Glomerular endothelial cell (primary cell): ENCODE results near the gene CHRNG. TPM values are rescaled to one million over a fixed set of nuclear protein-coding genes. Genes with fewer than 3 reads are reported as not detected.

ENCODE experiments used
- DNase-seq: peaks from one replicate; pipeline ENCODE4 v3.0.0-alpha.2; 2011; ENCODE audit warnings: low read depth, low spot score; ENCODE audit errors: extremely low read depth
- total RNA-seq: library from RNA; depleted of rRNA; stranded (reverse); fragments of >200 nt; gene quantifications from 2 replicates; pipeline ENCODE4 v1.2.3, GENCODE V29; 2015

The CHRNG gene, protein sequence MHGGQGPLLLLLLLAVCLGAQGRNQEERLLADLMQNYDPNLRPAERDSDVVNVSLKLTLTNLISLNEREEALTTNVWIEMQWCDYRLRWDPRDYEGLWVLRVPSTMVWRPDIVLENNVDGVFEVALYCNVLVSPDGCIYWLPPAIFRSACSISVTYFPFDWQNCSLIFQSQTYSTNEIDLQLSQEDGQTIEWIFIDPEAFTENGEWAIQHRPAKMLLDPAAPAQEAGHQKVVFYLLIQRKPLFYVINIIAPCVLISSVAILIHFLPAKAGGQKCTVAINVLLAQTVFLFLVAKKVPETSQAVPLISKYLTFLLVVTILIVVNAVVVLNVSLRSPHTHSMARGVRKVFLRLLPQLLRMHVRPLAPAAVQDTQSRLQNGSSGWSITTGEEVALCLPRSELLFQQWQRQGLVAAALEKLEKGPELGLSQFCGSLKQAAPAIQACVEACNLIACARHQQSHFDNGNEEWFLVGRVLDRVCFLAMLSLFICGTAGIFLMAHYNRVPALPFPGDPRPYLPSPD
- total RNA-seq: not detected in 2 replicates

DNA sequence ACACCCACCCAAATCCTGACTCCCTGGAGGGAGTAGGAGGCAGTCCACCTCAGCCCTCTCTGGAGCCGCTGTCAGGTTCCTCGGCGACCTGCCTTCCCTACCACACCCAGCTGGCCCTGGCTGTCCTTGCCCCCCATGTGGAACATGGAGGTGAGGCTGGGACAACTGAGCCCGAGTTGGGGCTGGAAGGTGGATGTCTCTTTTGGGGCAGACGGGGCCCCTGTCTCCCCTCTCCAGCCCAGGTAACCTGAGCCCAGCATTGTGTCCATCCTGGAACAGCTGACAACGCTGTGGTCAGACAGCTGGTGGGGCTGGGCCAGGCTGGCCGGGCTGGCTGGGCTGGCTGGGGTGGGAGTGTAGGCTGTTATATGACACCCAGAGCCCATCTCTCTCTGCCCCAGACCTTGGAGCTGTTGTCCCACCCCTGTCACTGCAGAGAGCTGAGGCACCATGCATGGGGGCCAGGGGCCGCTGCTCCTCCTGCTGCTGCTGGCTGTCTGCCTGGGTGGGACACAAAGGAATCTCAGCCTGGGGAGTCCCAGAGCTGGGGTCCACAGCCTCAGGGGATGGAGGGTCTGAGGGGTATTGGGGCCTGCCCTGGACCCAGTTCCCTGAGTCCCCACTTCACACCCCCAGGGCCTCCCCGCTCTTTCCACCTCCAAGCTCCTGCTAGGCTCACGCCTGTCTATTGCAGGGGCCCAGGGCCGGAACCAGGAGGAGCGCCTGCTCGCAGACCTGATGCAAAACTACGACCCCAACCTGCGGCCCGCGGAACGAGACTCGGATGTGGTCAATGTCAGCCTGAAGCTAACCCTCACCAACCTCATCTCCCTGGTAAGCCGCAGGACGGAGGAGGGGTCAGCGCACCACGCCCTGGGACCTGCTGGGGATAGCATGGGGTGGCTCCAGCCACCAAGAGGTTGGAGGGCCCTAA is at the start of gene CHRNG:
Gene CHRNG (plus strand): TSS at position 395 of the 934 bp plus-strand sequence. CDS start 56 bp downstream, at position 451.
- no peak for DNase-seq

DNA sequence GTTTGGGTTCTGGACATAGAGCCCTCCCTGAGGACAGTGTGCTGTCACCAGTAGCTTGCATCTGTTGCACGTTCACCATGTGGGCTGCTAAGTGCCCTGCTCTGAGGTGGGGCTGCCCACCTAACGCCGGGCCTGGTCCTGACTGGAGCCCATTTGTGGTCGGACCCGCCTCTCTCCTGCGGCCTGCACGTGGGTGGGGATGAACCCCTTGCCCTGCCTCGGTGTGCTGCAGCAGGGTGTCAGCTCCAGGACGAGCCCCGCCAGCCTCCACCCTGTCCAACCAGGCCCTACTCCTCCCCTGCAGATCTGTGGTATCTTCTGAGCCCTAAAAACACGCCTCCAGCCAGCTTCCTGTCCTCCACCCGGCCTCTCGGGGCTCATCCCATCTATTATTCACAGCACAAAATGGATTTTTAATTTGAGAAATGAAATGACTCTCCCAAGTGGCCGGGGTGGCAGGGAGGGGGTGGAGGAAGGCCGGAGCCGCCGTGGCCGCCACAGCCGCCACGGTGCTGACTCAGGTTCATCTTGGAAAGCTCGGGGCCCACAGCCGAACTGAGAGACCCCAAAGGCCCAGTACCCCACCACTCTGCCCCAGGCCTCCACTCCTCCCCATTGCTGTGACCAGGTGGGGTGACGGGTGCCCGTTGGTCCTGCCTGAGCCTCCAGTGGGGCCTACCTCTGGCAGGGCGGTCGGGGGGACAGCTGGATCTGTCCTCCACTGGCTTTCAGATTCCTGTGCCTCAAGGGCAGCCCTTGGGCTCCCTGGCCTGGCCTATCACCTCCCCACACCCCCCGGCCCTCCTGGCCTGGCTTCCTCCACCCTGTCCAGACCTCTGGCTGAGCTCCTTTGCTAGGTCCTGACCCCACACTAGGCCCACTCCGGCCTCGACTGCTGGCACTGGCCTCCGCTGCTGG is 49.0 kb upstream of the CHRNG start:
- no peak for DNase-seq

DNA sequence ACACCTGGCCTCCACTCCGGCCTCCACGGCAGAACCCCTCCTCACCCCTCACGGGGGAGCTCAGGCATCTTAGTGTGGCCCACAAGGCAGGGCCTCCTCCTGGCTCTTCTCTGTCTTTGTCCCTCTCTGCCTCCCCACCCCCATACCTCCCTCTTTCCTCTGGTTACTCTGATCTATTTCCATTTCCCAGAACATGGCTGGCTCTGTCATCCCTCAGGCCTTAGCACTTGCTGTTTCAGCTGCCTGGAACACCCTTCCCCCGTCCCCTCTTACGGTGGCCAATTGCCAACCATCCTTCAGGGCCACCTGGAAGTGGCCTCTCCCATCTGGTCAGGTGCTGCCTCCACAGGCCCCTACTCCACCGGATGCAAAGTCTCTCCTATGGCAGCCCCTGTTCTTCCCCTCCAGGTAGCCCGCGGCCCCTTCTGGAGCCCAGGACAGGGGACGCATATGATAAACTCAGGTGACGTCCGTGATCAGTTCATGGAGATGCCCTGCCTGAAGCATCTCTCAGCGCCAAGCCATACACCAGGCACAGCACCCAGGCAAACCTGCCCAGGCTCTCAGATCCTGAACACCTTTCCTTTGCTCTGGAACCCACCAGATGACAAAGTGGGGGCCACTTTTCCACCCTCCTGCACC is 48.2 kb upstream of the CHRNG start:
- no peak for DNase-seq

DNA sequence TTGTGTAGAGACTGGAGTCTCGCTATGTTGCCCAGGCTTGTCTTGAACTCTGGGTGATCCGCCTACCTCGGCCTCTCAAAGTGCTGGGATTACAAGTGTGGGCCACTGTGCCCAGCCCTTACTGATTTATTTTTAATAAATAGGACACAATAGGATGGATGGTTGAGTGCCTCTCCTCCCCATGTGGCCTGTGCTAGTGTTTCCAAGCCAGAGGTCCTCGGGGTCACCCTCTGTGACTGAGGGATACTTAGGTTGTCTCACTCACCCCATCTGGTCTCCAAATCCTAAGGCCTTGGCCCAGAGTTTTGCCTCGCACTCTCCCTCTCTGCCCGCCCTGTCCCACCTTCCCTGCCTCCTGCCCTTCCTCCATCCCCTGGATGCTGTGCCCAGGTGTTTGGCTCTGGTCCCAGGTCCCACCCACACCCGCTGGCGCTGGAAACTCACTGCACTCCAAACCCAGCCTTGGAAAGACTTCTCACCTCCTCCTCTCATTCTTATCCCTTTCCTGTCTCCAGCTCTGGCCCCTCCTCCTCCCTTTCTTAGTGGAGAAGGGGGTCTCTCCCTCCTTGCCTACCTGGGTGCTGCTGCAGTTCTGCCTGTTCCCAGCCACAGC is 47.1 kb upstream of the CHRNG start:
- no peak for DNase-seq

DNA sequence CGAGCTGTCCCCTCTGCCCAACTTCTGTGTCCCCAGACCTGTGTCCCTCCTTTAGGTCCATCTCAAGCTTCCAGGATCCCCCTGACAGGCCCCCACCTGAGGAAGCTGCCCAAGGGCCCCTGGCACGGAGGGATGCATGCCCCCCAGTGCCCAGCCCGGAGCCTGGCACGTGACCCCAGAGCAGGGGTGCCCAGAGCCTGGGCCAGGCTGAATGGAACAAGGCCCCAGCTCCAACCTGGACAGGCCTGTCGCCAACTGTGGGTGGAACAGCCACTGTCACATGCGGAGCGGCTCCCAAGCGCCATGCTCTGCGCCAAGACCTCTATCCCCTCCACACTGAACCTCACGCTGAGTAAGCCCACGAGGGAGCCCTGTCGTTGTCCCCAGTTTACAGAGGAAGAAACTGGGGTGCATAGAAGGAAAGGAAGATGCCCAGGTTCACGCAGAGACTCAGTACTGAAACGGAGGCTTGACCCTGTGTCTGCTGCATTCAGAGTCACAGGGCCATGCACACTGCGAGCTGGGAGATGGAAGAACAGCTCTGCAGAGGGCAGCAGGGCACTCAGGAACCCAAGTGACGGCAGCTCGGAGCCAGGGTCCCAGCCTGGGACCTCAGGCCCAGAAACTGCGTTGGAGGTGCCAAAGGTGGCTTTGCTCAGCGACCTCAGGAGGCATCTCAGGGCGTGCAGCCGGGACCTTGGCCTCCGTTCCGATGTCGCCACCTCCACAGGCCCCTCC is 46.4 kb upstream of the CHRNG start:
- no peak for DNase-seq

DNA sequence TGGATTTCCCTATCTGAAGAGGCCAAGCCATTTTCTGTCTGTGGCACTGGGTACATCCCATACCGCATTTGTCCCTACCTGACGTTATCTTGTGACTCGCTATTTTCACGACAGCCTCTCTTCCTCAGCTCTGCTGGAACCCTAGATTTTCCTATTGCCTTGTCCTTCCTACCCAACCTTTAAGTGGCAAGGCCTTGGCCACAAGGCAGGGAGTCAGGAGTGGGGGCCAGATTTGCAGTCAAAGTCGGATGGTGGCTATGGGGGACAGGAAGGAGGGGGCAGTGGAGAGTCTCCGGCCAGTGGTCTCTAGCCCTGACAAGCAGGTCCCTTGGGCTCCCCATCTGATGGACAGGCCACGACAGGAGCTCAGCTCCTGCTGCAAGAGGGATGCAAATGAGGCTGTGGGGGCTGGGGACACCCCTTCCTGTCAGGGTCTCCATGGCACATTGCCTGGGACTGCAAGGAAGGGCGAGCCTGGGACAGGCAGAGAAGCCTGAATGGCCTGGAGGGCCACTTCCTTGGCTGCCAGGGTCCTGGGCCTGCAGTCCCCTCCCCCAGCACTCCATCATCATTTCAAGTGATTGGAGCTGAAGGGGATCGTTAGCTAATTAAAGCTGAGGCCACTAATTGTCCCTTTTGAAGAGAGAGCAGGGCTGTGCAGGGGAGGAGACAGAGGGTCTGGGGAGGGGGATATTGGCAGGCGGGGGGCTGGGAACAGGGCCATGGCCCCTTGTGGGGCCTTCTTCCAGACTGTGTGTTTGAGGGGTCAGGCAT is 45.6 kb upstream of the CHRNG start:
- no peak for DNase-seq

DNA sequence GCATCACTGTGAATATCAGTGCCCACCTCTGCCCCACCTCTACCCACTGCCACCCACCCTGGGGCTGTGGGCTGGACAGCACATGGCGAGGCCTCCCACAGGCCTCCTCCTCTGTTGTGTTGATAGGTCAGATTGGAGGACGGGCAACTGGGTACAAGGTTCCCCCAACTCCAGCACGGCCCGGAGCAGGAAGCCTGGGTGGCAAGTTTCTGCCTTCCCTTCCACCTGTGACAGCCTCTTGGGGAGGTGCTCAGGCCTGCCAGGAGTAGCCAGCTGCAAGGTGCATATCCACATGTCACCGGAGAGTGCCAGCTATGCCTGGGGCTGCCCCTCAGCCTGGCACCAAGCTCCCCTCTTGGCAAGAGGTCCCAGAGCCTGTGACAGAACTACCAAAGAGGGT is 45.0 kb upstream of the CHRNG start:
- no peak for DNase-seq

DNA sequence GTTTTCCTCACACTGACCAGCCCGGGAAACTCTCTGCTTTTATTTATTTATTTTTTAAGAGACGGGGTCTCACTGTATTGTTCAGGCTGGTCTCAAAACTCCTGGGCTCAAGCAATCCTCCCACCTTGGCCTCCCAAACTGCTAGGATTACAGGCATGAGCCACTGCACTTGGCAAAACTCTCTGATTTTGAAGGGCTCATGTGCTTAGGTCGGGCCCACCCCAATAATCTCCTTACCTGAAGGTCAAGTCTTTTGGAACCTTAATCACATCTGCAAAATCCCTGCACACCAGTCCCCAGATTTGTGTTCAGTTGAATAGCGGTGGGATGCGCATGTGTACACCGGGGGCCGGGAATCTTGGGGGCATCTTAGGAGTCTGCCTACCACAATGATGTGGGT is 44.2 kb upstream of the CHRNG start:
- DNase-seq: no peak

DNA sequence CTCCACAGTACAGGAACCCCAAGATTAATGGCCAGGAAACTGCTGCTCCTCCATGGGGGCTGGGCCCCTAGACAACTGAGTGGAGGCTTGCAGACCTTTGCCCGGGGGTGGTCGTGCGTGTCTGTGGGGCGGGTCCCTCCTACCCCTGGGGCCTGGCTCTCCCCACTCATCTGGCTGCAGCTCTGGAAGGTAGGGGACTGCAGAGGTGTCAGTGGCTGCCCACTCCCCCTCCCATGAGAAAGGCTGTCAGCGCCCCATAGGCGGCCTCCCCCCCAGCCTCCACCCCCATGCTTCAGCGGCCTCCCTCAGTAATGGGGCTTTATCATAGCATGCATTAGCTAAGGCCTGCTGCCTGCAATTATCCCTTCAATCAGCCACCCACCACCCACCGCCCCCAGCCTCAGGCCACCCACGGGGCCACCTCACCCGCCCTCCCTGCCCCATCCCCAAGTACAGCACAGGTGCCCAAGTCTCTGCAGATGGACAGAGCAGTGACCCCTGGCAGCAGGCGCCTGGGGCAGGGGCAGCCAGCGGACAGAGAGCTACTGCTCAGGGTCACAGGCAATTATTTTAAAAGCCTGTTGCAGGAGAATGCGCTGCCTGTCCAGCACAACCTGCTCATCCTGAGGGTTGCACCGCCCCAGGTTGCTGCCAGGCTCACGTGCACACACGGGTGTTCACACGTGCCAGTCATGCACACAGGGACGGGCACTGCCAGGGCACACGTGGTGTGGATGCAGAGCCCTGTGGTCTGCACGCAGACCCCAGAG is 42.8 kb upstream of the CHRNG start:
- no peak for DNase-seq

DNA sequence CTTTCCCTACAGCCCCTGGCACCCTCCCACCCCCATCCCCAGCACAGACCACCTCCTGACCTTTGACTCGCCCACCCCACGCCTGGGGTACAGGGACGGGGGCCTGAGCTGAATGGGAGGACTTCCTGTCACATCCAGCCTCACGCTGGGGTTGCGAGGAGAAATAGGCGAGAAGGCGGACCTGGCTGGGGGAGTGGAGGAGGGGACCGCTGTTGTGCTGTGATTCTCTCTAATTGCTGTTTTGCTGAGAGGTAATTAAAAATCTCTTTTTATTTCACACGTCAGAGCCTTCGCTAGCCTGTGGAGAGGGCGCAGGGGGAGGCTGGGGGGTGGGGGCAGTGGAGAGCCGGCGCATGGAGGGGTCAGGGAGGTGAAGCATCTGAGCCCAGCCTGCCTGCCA is 42.1 kb upstream of the CHRNG start:
- no peak for DNase-seq

DNA sequence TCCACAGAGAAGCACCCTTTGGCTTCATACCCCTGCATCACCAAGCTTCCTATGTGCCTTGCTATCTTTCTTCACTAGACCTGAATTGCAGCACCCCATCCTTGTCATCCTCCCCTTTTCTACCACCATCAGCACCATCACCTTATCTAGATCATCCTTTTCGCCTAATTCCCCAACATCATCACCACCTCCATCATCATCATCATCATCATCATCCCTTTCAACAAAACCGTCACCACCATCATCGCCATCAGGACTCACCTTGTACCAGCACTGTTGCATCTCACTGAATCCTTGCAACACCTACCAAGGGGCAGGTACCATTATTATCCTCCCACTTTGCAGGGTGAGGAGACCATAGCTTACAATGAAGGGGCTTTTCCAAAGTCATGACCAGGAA is 41.0 kb upstream of the CHRNG start:
- DNase-seq: no peak

DNA sequence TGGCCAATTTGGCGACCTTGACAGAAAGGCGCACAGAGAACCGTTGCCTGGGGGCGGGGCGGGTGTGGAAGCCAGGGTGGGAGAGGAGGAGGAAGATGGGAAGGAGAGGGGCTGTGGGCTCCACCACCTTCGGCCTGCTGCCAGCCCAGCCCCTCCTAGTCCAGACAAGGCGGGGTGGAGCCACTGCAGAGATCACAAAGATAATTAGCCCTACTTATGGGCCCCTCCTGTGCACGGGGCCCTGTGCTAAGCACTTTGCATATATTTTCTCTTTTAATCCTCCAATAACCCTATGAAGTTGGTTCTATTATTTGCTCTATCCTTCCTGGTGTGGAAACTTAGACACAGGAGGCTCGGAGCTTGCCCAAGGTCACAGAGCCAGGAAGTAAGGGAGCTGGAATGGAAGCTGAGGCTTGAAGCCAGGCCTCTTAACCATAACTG is 38.1 kb upstream of the CHRNG start:
- no peak for DNase-seq

DNA sequence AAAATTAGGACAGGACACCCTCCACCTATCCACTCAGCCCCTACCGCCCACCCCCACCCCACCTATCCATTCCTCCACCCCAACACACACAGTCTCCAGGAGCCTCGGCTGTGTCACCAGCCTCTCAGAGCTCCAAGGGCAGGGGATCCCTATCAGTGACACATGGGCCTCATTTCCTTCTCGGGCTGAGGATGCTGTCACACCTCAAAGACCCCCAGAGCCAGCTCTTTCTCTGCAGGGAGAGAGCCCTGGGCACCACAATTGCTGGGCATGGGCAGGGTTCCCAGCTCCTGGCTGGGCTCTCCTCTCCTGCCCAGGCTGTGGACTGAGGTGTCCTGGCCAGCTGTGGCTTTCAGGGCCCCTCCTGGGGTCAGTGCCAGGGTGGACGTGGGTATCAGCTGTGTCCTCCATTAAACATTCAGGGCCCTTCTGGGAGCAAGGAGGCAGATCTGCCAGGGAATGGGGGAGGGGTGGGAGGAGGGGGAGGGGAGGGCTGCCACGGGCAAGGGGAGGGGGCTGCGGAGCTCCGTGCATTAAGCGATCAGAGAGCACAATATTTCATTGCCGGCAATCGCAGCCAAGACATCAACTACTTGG is 37.6 kb upstream of the CHRNG start:
- DNase-seq: no peak

DNA sequence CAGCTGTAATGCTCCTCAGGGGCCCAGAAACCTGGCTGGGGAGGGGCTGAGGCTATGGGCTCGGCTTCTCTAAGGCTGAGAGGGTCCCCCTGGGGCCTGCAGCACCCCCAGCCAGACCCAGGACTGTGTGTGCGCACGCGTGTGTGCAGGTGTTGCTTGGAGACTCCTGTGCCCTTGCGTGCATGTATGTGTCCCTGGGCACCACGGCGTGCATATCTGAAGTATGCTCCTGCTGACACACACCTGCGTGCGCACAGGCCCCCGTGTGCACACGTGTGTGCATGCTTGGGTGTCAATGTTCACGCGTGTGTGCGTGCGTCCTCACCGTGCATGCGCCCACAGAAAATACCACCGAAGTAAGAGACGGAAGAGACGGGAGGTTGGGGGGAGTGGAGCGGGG is 37.0 kb upstream of the CHRNG start:
- no peak for DNase-seq

DNA sequence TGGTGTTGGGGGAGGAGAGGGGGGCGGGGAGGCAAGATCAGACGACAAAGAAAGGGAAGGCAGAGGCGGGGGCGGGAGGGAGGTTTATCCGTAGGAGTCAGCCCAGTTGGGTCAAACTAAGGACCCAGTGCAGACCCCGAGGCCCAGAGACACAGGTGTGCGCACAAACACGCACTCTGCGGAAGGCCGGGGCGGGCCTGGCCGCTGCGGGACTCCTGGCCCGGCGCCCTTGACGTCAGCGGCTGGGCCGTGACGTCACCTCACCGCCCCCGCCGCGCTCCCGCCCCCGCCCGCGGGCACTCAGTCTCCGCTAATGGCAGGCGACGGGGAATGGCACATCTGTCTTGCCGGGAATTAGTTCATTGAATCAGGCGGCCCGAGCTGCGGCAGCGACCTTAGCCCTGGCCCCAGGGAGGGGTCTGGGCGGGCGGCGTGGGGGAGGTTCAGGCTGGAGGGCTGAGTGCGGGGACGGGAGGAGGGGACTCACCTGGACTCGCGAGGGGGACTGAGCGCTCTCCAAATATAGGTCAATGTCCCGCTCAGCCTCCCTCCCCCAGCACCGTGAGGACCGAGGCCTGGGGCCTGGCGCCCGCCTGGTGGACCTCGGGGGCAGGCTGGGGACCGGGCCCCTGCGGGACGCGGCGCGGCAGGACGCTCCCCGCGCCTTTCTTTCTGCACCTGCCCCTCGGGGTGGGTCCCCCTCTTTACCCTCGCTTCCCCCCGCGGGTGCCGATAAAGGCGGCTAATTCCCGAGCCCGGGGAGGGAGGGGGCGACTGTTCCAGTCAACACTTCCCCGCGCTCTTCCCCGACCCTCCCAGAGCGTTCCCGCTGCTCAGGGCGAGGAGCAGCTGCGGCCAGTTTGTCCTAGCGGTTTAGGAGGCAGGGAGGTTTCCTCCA is 36.3 kb upstream of the CHRNG start:
- DNase-seq: no peak

DNA sequence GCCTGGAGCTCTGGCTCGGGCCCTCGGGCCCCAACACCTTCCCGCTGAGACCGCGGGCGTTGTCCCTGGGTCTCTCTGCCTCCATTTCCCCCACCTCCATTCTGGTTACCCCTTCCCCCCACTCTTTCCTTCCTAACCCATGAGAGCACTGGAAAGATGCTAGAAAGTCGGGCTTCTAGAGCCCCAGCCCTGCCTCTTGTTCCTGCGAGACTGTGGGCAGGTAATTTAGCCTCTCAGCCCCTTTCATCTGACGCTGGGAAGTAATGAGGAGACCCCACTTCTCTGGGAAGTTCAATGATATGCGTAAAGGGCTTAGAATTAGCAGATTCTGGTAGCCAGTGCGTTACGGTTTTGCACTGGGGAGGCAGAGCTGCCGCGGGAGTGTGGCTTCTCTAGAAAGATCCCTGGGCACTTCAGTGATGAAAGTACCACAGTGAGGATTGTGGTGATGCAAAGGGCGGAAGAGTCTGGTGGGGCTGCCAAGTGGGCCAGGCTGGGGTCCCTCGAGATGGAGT is 35.6 kb upstream of the CHRNG start:
- no peak for DNase-seq
